SK-N-SH (cell line): Measurements from ENCODE around the gene BIRC5. TPM values are rescaled to one million over a fixed set of nuclear protein-coding genes. Genes with fewer than 3 reads are reported as not detected.

Experiments
- CTCF ChIA-PET: fragments of 300-600, 350-600 bp; formaldehyde crosslinking; extraction: SDS; loops from one replicate; lab custom pipeline; 2021; lab: Yijun Ruan, JAX
- POLR2A ChIA-PET: fragments of 350-600 bp; sonication (Branson Sonifier 250); formaldehyde crosslinking; extraction: SDS; loops from one replicate; lab custom pipeline; 2020; ENCODE audit warnings: antibody characterized with exemption, inconsistent platforms; lab: Yijun Ruan, JAX
- DNase-seq: peaks from one replicate; pipeline ENCODE4 v3.0.0; 2012
- H2AFZ ChIP-seq: fragments of 200-600 bp; sonication (generic); 2 replicates; pipeline ENCODE4 v1.8.1; 2016; ENCODE audit warnings: antibody characterized with exemption, mild to moderate bottlenecking, low read depth
- H3F3A ChIP-seq: fragments of 200-600 bp; sonication (generic); replicated peaks from 2 replicates; pipeline ENCODE3; 2016; ENCODE audit warnings: antibody characterized with exemption, mild to moderate bottlenecking; ENCODE audit not compliant: insufficient read depth
- H3K27ac ChIP-seq, 2 experiments: fragments of 200-500 bp in 1 of 2; fragments of 200-600 bp in 1 of 2; sonication (Bioruptor generic) in 1 of 2; sonication (generic), shearing (Covaris generic) in 1 of 2; 2 replicates each; pipeline versions ENCODE4 v1.5.1 to v1.6.1; 2014 to 2016; ENCODE audit warnings: low read depth in 2 of 2, inconsistent platforms in 1 of 2, low read length in 1 of 2, mild to moderate bottlenecking in 1 of 2, mixed read lengths in 1 of 2
- H3K27me3 ChIP-seq: fragments of 200-600 bp; sonication (generic), shearing (Covaris generic); 2 replicates; pipeline ENCODE4 v1.6.1; 2016; ENCODE audit warnings: mixed run types; ENCODE audit not compliant: insufficient read depth
- H3K36me3 ChIP-seq, 2 experiments: fragments of 200-500 bp in 1 of 2; fragments of 200-600 bp in 1 of 2; sonication (Bioruptor generic) in 1 of 2; sonication (generic) in 1 of 2; replicated peaks in 1 of 2; 2 replicates each; pipeline versions ENCODE3 to v1.5.1; 2014 to 2016; ENCODE audit warnings: low read length in 1 of 2, mild to moderate bottlenecking in 1 of 2; ENCODE audit not compliant: insufficient read depth in 2 of 2, control insufficient read depth in 1 of 2
- H3K4me1 ChIP-seq, 2 experiments: fragments of 200-500 bp in 1 of 2; fragments of 200-600 bp in 1 of 2; sonication (Bioruptor generic) in 1 of 2; sonication (generic), shearing (Covaris generic) in 1 of 2; 2 replicates each; pipeline versions ENCODE4 v1.5.1 to v1.6.1; 2014 to 2016; ENCODE audit warnings: low read depth in 1 of 2, low read length in 1 of 2, mixed run types in 1 of 2; ENCODE audit not compliant: insufficient read depth in 2 of 2, control insufficient read depth in 1 of 2
- H3K4me2 ChIP-seq: fragments of 200-600 bp; sonication (generic), shearing (Covaris generic); 2 replicates; pipeline ENCODE4 v1.6.1; 2017; ENCODE audit warnings: mixed run types
- H3K4me3 ChIP-seq, 2 experiments: fragments of 200-500 bp in 1 of 2; fragments of 200-600 bp in 1 of 2; sonication (Bioruptor generic) in 1 of 2; sonication (generic), shearing (Covaris generic) in 1 of 2; 2 replicates each; pipeline versions ENCODE4 v1.5.1 to v1.8.1; 2014 to 2016; ENCODE audit warnings: low read depth in 2 of 2, inconsistent platforms in 1 of 2, low read length in 1 of 2, mild to moderate bottlenecking in 1 of 2, mixed read lengths in 1 of 2, moderate library complexity in 1 of 2
- H3K79me2 ChIP-seq: fragments of 200-600 bp; sonication (generic); 2 replicates; pipeline ENCODE4 v1.8.1; 2017; ENCODE audit warnings: mild to moderate bottlenecking; ENCODE audit not compliant: insufficient read depth
- H3K9ac ChIP-seq: fragments of 200-600 bp; sonication (generic); 2 replicates; pipeline ENCODE4 v1.6.1; 2017; ENCODE audit warnings: mixed run types
- H3K9me2 ChIP-seq: fragments of 200-600 bp; sonication (generic); 2 replicates; pipeline ENCODE4 v1.6.1; 2017; ENCODE audit warnings: mixed run types
- H3K9me3 ChIP-seq: fragments of 200-600 bp; sonication (generic); 2 replicates; pipeline ENCODE4 v1.6.1; 2017; ENCODE audit warnings: mixed run types, mild to moderate bottlenecking, moderate library complexity
- H4K20me1 ChIP-seq: fragments of 200-600 bp; sonication (generic); 2 replicates; pipeline ENCODE4 v1.6.1; 2017; ENCODE audit warnings: mild to moderate bottlenecking, mixed run types; ENCODE audit not compliant: insufficient read depth
- ELF1 ChIP-seq: IDR thresholded peaks from 2 replicates; pipeline ENCODE4 v1.4.0; 2012
- EP300 ChIP-seq, 2 experiments: IDR thresholded peaks; 2 replicates each; pipeline versions ENCODE4 v1.4.0 to v1.6.1; 2012; ENCODE audit warnings: borderline replicate concordance in 1 of 2, low read depth in 1 of 2, low read length in 1 of 2
- FOSL2 ChIP-seq: IDR thresholded peaks from 2 replicates; pipeline ENCODE4 v1.4.0; 2012; ENCODE audit warnings: low read depth, mild to moderate bottlenecking, moderate library complexity, borderline replicate concordance
- GABPA ChIP-seq: IDR thresholded peaks from 2 replicates; pipeline ENCODE4 v1.4.0; 2012; ENCODE audit warnings: low read depth, mild to moderate bottlenecking
- GATA2 ChIP-seq: sonication (generic); formaldehyde crosslinking; IDR thresholded peaks from 2 replicates; pipeline ENCODE4 v1.5.0; 2020; ENCODE audit warnings: mild to moderate bottlenecking, missing genetic modification reagents
- JUND ChIP-seq: IDR thresholded peaks from 2 replicates; pipeline ENCODE4 v1.4.0; 2012
- MAX ChIP-seq: IDR thresholded peaks from 2 replicates; pipeline ENCODE4 v1.4.0; 2012; ENCODE audit warnings: low read depth
- MEF2A ChIP-seq: IDR thresholded peaks from 2 replicates; pipeline ENCODE4 v1.4.0; 2012; ENCODE audit warnings: low read depth, borderline replicate concordance
- MXI1 ChIP-seq: IDR thresholded peaks from 2 replicates; pipeline ENCODE4 v1.6.1; 2012; ENCODE audit warnings: mild to moderate bottlenecking, low read depth, low read length, improper control_type of control experiment
- NFIC ChIP-seq: IDR thresholded peaks from 2 replicates; pipeline ENCODE4 v1.4.0; 2012; ENCODE audit warnings: borderline replicate concordance
- PBX3 ChIP-seq: IDR thresholded peaks from 2 replicates; pipeline ENCODE4; 2012
- RAD21 ChIP-seq: IDR thresholded peaks from 2 replicates; pipeline ENCODE4 v1.6.1; 2012; ENCODE audit warnings: mild to moderate bottlenecking, low read length
- RCOR1 ChIP-seq: fragments of 150-350 bp; IDR thresholded peaks from 2 replicates; pipeline ENCODE4 v1.6.1; 2017; ENCODE audit warnings: antibody characterized with exemption, low read length
- REST ChIP-seq: IDR thresholded peaks from 2 replicates; pipeline ENCODE4 v1.6.1; 2012; ENCODE audit warnings: mild to moderate bottlenecking, low read depth, low read length, moderate library complexity
- RXRA ChIP-seq: IDR thresholded peaks from 2 replicates; pipeline ENCODE4 v1.4.0; 2012; ENCODE audit warnings: low read depth, mild to moderate bottlenecking, borderline replicate concordance
- TAF1 ChIP-seq: IDR thresholded peaks from 2 replicates; pipeline ENCODE4 v1.6.1; 2012; ENCODE audit warnings: low read depth, mild to moderate bottlenecking, low read length, moderate library complexity, borderline replicate concordance
- TCF12 ChIP-seq: IDR thresholded peaks from 2 replicates; pipeline ENCODE4 v1.4.0; 2012
- TEAD4 ChIP-seq: IDR thresholded peaks from 2 replicates; pipeline ENCODE4 v1.4.0; 2012; ENCODE audit warnings: mild to moderate bottlenecking, borderline replicate concordance; ENCODE audit not compliant: insufficient read depth
- YY1 ChIP-seq: IDR thresholded peaks from 2 replicates; pipeline ENCODE4 v1.4.0; 2012; ENCODE audit warnings: low read depth, mild to moderate bottlenecking
- WGBS: methylation state at CpG from one replicate; pipeline ENCODE4 v1.1.6; 2017; ENCODE audit warnings: low lambda C conversion rate; 5-methylcytosine and 5-hydroxymethylcytosine counted together
- polyA plus RNA-seq, 3 experiments: library from polyadenylated mRNA; depleted of rRNA; stranded (reverse); fragments of >200 nt; gene quantifications; 2 replicates each; pipeline ENCODE4 v1.2.3, GENCODE V29; 2012

The BIRC5 gene
- polyA plus RNA-seq, 1 of the 3 experiments (the other 2 are of a cell fraction) = 31.4 TPM

DNA sequence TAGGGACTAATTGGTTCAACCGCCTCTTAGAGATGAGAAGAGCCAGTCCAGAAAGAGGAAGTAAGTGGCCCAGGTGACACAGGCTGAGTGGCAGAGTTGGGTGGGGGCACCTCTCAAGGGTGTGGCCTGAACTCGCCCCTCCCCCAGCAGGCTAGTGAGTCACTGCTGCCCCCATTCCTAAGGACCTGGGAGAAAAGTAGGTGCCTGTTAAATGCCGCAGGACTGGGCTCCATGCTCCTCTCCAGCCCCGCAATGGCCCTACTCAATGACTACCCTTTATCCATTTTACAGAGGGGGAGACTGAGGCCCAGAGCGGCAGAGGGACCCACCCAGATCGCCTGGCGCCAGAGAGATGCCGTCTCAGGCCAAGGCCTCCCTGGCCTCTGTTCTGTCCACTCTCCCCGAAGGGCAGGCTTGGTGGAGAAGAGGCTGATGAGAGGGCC is 25.5 kb downstream of the BIRC5 start:
- no peaks in the 10 kb centered on the region for H3K9me3 ChIP-seq
- H3K4me1 ChIP-seq = peaks cover 0 to 28% of the 10 kb centered on the region in 2 experiments; a peak in 1 of 4 replicates
- no peak overlapping the region for H3K4me2 ChIP-seq
- H3F3A ChIP-seq = no peaks in the 10 kb centered on the region
- H3K79me2 ChIP-seq = no peaks in the 10 kb centered on the region
- H3K36me3 ChIP-seq = no peaks in the 10 kb centered on the region
- POLR2A ChIA-PET = no interaction called here
- H4K20me1 ChIP-seq = no peaks in the 10 kb centered on the region
- no peaks in the 10 kb centered on the region for H3K27me3 ChIP-seq
- H2AFZ ChIP-seq = no peak overlapping the region
- no peaks in the 10 kb centered on the region for H3K9me2 ChIP-seq
- H3K9ac ChIP-seq = no peak overlapping the region
- DNase-seq = no peak
- WGBS = 64% methylated on average over 8 of the region's 9 CpGs
- TF ChIP-seq NFIC (no peak), TAF1 (no peak), MXI1 (no peak), GATA2 (no peak), FOSL2 (no peak), RXRA (no peak), REST (no peak), ELF1 (no peak), PBX3 (no peak), TEAD4 (no peak), RAD21 (no peak), EP300 (IDR thresholded peaks at IDR 0.05; ENCODE audit: borderline replicate concordance in 1 of 2, low read depth in 1 of 2, low read length in 1 of 2) (no peak), TCF12 (no peak), JUND (no peak), MAX (no peak), GABPA (no peak), RCOR1 (no peak), YY1 (no peak), MEF2A (no peak)
- no peak overlapping the region for H3K27ac ChIP-seq
- CTCF ChIA-PET = interaction anchor here (1.2 to 6.4 kb wide), 5 partner anchors 8 to 63 kb away, joined by 3 to 95 read pairs (median 6); no protein-coding TSS in a partner anchor
- no peak overlapping the region for H3K4me3 ChIP-seq
